Adrenal gland (tissue), 12 donors: Measurements from ENCODE around the gene DDC. TPM values are rescaled to one million over a fixed set of nuclear protein-coding genes. Genes with fewer than 3 reads are reported as not detected.
A peak's percentile ranks its signal among the peaks of the same experiment; 100 is the strongest.

ENCODE experiments used
- DNase-seq, 7 donors: peaks; one replicate each; pipeline ENCODE4 v3.0.0-alpha.2; 2019 to 2020
- H3K27ac ChIP-seq, 5 donors: fragments of 200-600 bp; sonication (generic) in 4 of 5; 1 replicate in 3 of 5; 2 replicates in 2 of 5; pipeline versions ENCODE4 v1.5.1 to v1.8.0; 2016 to 2020; ENCODE audit warnings: mild to moderate bottlenecking in 1 of 5
- H3K27me3 ChIP-seq: fragments of 200-600 bp; 2 replicates; pipeline ENCODE4 v1.8.0; 2021
- H3K36me3 ChIP-seq, 2 donors: fragments of 200-600 bp; replicated peaks in 1 of 2; 1 replicate in 1 of 2; 2 replicates in 1 of 2; pipeline versions ENCODE4 v1.5.1 to v1.8.0; 2018 to 2022
- H3K4me1 ChIP-seq, 2 donors: fragments of 200-600 bp; replicated peaks in 1 of 2; 1 replicate in 1 of 2; 2 replicates in 1 of 2; pipeline versions ENCODE4 v1.5.1 to v1.8.0; 2018 to 2021
- H3K4me3 ChIP-seq, 4 donors: fragments of 200-600 bp; sonication (generic) in 3 of 4; one replicate each; pipeline ENCODE4 v1.5.1; 2016 to 2018
- H3K9me3 ChIP-seq, 3 donors: fragments of 200-600 bp; sonication (generic) in 1 of 3; replicated peaks in 1 of 3; 1 replicate in 2 of 3; 2 replicates in 1 of 3; pipeline versions ENCODE4 v1.5.1 to v1.8.0; 2016 to 2021
- CTCF ChIP-seq, 6 experiments: fragments of 450-650 bp in 4 of 6; fragments of 200-600 bp in 2 of 6; sonication (generic) in 1 of 6; IDR thresholded peaks; 1 replicate in 5 of 6; 2 replicates in 1 of 6; pipeline versions ENCODE4 v1.5.1 to v1.8.0; 2016 to 2021; ENCODE audit warnings: antibody characterized with exemption in 6 of 6, mild to moderate bottlenecking in 2 of 6, moderate library complexity in 1 of 6
- POLR2A ChIP-seq, 2 donors: fragments of 450-650 bp; IDR thresholded peaks; one replicate each; pipeline ENCODE4 v1.6.1; 2017; ENCODE audit warnings: antibody characterized with exemption in 2 of 2, mild to moderate bottlenecking in 2 of 2, moderate library complexity in 1 of 2
- WGBS, 4 donors: extraction: QIAGEN DNeasy Blood & Tissue Kit in 2 of 4; methylation state at CpG; one replicate each; pipeline versions ENCODE4 v1.1.5 to v1.1.7; 2013 to 2017; 5-methylcytosine and 5-hydroxymethylcytosine counted together
- intact Hi-C, 2 donors: fragments of 100-400 bp; cut with DNase I; formaldehyde crosslinking; loops; one replicate each; pipeline versions ENCODE4 v1.14.1 to v1.15.0; 2022 to 2023
- polyA plus RNA-seq, 3 donors: library from polyadenylated mRNA; stranded (reverse); fragments of 200-250 nt in 2 of 3; fragments of 350-450 nt in 1 of 3; fragmentation: Illumina TruSeq in 1 of 3; extraction: RNeasy Lipid Tissue Mini Kit (QIAGEN cat#74804) in 1 of 3; gene quantifications; one replicate each; pipeline ENCODE4 v1.2.3, GENCODE V29; 2013 to 2014
- total RNA-seq, 9 donors: library from RNA; depleted of rRNA in 4 of 9; stranded (reverse); fragments of >200 nt in 4 of 9; fragments of 120-200 nt in 1 of 9; fragmentation: NEBNext Ultra II Directional in 1 of 9; extraction: Animal tissue kit (Norgen Biotek cat#: 25700) in 1 of 9; gene quantifications; one replicate each; pipeline versions ENCODE4 v1.1.0 to v1.2.4, GENCODE V29; 2013 to 2023
- donor health status: healthy with polysubstance abuse.
- donor health status: Bipolar disorder and iron deficiency.
- donor health status: DM: yes; HTN: yes; CAD: no.
- donor health status: DM: no; HTN: no; CAD: no.
- donor health status: DM: no; HTN: no; CAD: no.
- donor health status: DM: yes; HTN: yes; CAD: no.

The DDC gene
- total and polyA plus RNA-seq, 12 donors: 0.58 to 52.7 (median 15.4) TPM

GRCh38 chr7:50507898-50508470 is 57.2 kb downstream of the DDC start:
- Histone ChIP-seq H3K27me3 (no peaks in the 10 kb centered on the region), H3K27ac (peak overlapping the region in 1 of 5 donors; percentile 87), H3K4me3 (no peak overlapping the region), H3K36me3 (no peaks in the 10 kb centered on the region), H3K9me3 (no peaks in the 10 kb centered on the region), H3K4me1 (peaks cover 1 to 23% of the 10 kb centered on the region in 2 donors)
- intact Hi-C loops: no loop called here
- DNase-seq: peak in 1 of 7 donors; percentile 93
- WGBS, 4 donors: 75 to 89% (median 85%) methylated on average over 3 to 7 of the region's 7 CpGs
- no peak for TF ChIP-seq CTCF (IDR thresholded peaks at IDR 0.05)

DNA sequence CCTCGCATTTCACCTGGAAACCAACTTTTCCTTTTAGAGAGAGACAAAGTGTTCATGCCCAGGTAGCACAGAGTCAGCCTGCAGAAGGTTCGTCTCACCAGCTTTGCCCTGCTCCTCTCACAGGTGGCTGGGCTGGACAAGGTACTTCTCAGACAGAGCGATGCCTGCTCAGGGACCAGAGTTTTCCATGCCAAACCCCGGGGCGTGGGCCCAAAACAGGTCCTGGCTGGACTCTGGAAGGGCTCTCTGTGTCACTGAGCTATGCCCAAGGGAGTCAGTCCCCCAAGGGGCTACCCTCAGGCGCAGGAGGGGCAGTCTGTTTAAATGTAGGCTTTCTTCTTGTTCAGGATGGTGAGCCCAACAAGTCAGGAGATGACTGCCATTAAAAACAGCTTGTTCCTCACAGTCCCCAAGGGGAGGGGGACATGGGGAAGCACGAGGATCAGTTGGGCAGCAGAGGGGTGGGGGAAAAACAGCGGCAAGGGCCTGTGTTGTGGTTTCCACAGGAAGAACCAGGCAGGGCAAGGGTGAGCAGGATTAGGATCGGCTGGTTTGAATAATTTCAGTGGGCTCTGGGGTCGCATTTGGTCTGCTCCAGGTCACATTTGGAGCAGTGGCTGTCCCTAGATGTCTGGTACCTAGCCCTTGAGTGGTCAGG is 59.5 kb downstream of the DDC start:
- peak overlapping the region in 1 of 5 donors; percentile 87 for H3K27ac ChIP-seq
- H3K27me3 ChIP-seq: no peaks in the 10 kb centered on the region
- TF ChIP-seq CTCF (IDR thresholded peaks at IDR 0.05) (no peak), POLR2A (IDR thresholded peaks at IDR 0.05) (no peak)
- DNase-seq: peak in 1 of 7 donors; percentile 52
- H3K36me3 ChIP-seq: no peaks in the 10 kb centered on the region
- no peak overlapping the region for H3K4me3 ChIP-seq
- WGBS, 4 donors: 80 to 83% (median 82%) methylated on average over 6 to 10 of the region's 10 CpGs
- no peaks in the 10 kb centered on the region for H3K9me3 ChIP-seq
- intact Hi-C loops: no loop called here
- H3K4me1 ChIP-seq: peaks cover 8 to 39% of the 10 kb centered on the region in 2 donors

DNA sequence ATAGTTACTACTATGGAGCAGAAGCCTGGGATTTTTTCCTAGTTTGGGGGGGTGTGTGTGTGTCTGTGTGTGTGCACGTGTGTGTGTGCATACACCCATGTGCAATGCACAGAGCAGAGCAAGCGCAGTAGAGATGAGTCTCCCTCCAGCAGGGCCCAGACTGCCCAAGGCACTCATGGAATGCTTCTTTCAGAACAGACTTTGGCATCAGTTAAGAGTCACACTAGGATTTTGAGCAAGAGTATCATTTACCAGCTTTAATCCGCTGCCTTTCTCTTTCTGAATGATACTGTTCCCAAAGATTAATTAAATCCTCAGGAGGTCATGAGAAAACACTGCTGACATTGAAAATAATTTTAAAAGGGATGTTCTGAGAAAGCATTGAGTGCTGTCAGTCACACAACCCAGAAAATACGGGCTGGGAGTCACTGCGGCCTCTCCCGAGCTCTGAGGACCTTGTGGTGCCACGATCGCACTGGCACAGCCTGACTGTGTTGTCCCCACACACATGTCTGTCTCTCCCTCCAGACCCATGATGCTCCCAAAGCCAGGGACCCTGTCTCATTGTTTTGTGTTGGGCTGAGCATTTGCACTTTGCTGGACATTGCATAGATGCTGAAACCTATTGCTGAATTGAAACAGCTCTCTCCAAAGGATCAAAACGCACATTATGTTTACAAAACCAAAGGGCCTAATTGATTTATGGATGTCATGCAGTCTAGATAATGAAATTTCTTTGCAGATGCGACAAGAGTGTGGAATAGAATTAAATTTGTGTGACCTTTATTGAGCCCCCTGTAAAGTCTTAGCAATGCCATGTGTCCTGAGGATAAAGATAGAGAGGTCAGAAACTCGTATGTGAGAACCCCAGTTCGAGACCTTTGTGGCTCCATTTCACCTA is 60.3 kb downstream of the DDC start:
- no peaks in the 10 kb centered on the region for H3K9me3 ChIP-seq
- no peaks in the 10 kb centered on the region for H3K36me3 ChIP-seq
- DNase-seq: no peak
- intact Hi-C loops: no loop called here
- TF ChIP-seq POLR2A (IDR thresholded peaks at IDR 0.05): no peak
- TF ChIP-seq CTCF (IDR thresholded peaks at IDR 0.05): no peak
- H3K27me3 ChIP-seq: no peaks in the 10 kb centered on the region
- no peak overlapping the region for H3K4me3 ChIP-seq
- H3K27ac ChIP-seq: peak overlapping the region in 1 of 5 donors; percentile 87
- H3K4me1 ChIP-seq: peaks cover 8 to 39% of the 10 kb centered on the region in 2 donors
- WGBS, 4 donors: 79 to 88% (median 84%) methylated on average over 10 to 12 of the region's 12 CpGs

DNA sequence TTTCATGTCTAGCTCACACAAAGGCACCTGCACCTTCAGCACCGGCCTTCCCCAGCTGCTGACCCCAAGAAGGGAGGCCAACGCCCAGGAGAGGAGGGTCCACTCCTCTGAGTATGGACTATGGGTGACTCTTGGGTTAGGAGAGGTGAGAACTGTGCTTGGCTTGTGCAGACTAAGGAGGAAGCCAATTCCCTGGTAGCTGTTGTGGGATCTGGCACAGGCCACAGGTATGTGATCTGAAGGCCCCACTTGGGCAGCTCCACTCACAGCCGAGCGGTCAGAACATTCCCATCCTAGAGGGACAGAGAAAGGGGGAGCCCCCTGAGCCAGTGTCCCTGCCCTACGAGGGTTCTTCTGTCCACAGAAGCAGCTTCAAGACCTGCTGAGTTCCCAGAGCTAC is 62.3 kb downstream of the DDC start:
- Histone ChIP-seq H3K36me3 (no peaks in the 10 kb centered on the region), H3K4me3 (peak overlapping the region in 1 of 4 donors; percentile 27), H3K9me3 (no peaks in the 10 kb centered on the region), H3K27ac (peak overlapping the region in 3 of 5 donors; percentile 3 to 90 (median 87)), H3K4me1 (peaks cover 8 to 42% of the 10 kb centered on the region in 2 donors), H3K27me3 (no peaks in the 10 kb centered on the region)
- 75 to 85% (median 79%) methylated on average over 2 to 5 of the region's 5 CpGs for WGBS, 4 donors
- TF ChIP-seq CTCF (IDR thresholded peaks at IDR 0.05): no peak
- TF ChIP-seq POLR2A (IDR thresholded peaks at IDR 0.05): no peak
- peak in 1 of 7 donors; percentile 51 for DNase-seq
- intact Hi-C loops: no loop called here
